GM18867 (cell line): ENCODE results near the gene SLC25A12.
"Not testable (repeated sequence)": the region's sequence is repeated elsewhere in the genome, so short reads cannot be mapped to it uniquely, and the experiment has no call there.

Source experiments
- ATAC-seq: cut with Tn5 transposase; IDR thresholded peaks from one replicate; pipeline ENCODE4 v1.9.1; 2021; ENCODE audit warnings: mild to moderate bottlenecking, moderate library complexity; ENCODE audit not compliant: unreplicated experiment

Gene SLC25A12

GRCh38 chr2:171893824-171894611 lies at the start of gene SLC25A12:
Gene SLC25A12, minus strand, starts transcription at chr2:171894244. Its CDS starts 30 bp downstream, at chr2:171894214.
- peak; percentile 97 for ATAC-seq

DNA sequence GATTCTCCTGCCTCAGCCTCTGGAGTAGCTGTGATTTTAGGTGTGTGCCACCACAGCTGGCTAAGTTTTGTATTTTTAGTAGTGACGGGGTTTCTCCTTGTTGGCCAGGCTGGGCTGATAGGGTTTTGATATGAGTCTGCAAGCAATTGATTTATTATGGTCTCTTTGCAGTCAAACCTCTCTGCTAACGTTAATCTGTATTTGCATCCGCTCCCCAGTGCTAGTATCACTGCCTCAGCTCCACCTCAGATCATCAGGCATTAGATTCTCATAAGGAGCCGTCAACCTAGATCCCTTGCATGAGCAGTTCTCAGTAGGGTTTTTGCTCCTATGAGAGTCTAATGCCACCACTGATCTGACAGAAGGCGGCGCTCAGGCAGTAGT lies 47.3 kb upstream of the SLC25A12 start:
- ATAC-seq, result no peak

- no peak for ATAC-seq
Observed at GRCh38 chr2:171939743-171940071, 45.7 kb upstream of the SLC25A12 start.

DNA sequence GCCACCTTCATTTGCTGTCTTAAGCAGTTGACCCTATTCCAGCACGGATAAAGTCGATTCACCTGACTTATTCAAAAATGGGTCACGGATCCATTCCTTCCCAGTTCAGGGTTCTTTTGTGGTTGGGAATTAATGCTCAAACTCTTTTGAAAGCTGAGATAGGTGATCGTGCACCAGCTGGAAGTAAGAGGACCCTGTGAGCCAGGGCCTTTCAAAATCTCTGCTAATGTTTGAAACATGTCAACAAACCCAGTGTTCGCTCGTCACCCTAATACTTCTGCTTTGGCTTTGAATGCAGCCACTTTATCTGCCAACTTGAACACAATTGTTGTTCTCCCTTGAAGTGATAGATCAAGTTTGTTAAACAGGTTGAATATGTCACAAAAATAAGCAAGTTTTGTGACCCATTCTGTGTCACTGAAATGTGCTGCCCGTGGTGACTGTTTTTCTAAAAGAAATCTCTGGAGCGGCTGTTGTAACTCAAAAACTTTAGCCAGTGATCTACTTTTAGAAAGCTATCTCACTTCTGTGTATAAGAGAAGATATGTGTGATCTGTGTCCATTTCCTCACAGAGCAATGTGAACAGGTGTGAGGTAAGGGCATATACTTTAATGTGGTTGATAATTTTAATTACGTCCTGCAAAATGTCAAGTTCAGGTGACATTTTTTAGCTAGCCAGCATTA lies 45.2 kb upstream of the SLC25A12 start:
- no peak for ATAC-seq

DNA sequence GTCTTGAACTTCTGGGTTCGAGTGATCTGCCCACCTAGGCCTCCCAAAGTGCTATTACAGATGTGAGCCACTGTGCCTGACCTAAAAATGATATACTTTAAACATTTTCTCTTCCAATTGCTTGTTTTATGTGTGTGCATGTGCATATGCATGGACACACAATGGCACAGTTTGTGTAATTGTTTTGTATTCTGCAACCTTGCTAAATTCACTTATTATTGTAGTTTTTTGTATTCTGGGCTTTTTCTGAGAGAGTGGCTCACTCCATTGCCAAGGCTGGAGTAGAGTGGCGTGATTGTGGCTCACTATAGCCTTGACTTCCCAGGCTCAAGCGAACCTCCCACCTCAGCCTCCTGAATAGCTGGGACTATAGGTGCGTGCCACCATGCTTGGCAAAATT lies 36.3 kb upstream of the SLC25A12 start:
- no peak for ATAC-seq

DNA sequence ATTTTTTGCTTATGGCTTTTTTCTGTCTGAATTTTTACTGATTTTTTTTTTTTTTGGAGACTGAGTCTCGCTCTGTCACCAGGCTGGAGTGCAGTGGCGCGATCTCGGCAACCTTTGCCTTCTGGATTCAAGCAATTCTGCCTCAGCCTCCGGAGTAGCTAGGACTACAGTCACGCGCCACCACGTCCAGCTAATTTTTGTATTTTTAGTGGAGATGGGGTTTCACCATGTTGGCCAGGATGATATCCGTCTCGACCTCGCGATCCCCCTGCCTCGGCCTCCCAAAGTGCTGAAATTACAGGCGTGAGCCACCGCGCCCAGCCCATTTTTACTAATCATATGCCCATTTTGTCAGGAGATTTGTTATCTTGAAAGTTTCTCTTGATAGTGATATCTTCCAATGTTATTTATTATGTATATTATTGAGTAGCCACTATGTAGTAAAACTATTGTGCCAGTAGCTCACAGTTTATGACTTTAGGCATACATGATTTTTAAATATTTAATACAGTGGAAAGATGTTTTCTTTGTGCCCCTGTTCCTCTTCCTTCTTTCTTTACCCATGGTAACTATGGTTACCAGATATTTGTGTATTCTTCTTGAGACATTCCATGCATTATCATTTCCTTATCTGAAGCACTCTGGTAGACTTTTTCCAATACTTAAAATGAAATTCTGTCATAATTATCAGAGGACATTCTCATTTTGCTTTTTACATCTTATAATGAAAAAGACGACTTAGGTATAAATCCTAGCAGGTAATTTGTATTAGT lies 30.3 kb upstream of the SLC25A12 start:
- no peak for ATAC-seq

DNA sequence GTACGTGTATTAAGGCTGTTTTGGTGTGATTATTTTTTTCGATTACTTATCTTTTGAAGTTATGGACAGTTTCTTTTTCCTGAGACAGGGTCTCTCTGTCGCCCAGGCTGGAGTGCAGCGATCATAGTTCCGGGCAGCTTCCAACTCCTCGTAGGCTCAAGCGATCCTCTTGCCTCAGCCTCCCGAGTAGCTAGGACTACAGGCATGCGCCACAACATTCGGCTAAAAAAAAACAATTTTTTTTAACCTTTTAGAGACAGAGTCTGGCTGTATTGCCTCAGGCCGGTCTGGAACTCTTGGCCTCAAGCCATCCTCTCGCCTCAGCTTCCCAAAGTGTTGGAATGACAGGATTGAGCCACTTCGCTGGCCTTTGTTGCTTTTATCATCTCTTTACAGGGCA lies 29.2 kb upstream of the SLC25A12 start:
- no peak for ATAC-seq

- ATAC-seq, result peak; percentile 96
Observed at GRCh38 chr2:171922230-171923022, 28.4 kb upstream of the SLC25A12 start, which contains the start of gene HAT1. Gene HAT1, plus strand, starts transcription at chr2:171922461. Its CDS starts 40 bp downstream, at chr2:171922501.

DNA sequence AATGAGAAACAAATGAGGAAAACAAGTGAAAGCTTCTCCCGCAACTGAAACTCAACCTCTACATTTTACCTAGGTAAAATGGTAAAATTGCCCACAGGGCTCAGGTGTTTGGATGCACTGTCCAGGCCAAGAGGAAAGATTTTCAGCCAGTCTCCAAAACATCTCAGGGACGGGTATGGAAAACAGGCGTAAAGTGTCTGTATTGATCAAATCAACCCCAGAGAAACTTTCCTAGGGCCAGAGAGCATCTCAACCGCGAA lies 27.9 kb upstream of the SLC25A12 start:
- ATAC-seq, result no peak

- ATAC-seq, result no peak
Observed at GRCh38 chr2:171919453-171919852, 25.4 kb upstream of the SLC25A12 start.

DNA sequence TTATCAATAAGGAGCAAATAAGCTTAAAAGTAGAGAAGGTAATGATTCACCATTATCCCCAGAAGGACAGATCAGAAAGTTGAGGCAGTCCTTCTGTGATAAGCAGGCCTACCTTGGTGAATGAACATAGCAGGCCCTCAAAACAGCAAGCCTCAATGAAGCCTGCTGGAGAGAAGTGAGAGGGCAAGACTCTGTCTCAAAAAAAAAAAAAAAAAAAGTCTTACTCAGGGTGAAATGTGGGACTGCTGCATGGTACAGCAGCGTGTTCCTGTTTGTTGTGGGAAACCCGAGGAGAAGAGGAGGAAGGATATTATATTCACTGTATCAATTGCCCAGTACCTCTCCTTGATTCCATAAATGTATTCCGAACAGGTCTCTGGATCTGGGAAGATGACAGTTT lies 19.5 kb upstream of the SLC25A12 start:
- ATAC-seq, result no peak

GRCh38 chr2:171910494-171910893 lies 16.4 kb upstream of the SLC25A12 start:
- ATAC-seq, result no peak

GRCh38 chr2:171909266-171909665 lies 15.2 kb upstream of the SLC25A12 start:
- no peak for ATAC-seq

GRCh38 chr2:171908235-171908634 lies 14.2 kb upstream of the SLC25A12 start:
- no peak for ATAC-seq

DNA sequence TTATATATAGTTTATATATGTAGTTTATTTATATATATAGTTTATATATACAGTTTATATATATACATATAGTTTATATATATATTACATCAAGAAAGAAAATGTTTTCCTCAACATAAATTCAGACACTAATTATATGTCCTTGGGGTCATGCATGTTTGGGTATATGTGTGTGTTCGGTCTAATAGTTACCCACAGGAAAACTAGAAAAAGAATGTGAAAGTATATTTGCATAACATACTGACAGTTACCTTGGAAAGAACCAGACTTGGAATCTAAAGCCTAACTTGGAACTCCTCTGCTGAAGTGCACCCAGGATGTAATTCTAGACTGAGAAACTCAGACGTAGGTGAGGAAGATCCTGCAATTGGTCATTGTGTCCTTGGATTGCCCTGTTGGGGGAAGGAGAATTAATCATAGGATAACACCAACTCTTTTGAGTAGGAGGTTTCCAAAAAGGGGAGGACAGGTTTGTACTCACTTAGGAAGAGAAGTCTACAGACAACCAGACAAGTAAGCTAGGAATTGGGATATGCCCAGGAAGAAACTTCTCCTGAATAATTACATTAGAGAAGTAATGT lies 8.9 kb upstream of the SLC25A12 start:
- no peak for ATAC-seq

- not testable (repeated sequence) for ATAC-seq
Observed at GRCh38 chr2:171899623-171900282, 5.7 kb upstream of the SLC25A12 start.

DNA sequence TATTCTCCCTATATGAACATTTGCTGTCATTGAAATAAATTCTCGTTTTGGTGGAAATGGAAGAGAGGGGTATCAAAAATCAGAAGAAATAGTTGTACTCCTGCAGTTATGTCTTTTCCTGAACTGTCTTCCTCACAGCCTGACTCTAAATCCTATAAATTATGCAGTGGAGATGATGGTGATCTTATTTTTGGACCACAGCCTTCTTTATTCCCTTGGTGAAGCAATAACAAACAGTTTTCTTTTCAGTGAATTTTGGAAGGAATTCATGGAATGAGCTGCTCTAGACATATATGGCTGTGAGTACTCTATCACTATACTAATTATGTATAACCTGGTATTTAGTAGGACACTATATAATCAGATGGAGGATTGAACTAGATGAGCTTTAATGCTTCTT lies 1.7 kb upstream of the SLC25A12 start:
- no peak for ATAC-seq

DNA sequence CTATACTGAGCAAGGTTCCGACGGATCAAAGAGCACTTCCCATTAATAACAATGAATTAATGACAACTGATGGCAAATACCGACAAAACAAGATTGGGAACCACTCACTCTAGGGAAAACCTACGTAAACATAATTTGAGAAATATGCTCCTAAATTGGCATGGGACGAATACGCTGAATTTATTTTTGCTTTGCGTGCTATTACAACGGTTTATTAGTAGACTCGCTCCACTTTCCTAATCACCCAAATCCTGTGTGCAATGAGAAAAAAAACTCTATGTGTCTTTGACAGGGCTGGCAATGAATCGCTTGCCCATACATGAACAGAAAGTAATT lies 536 bp upstream of the SLC25A12 start:
- ATAC-seq, result no peak

DNA sequence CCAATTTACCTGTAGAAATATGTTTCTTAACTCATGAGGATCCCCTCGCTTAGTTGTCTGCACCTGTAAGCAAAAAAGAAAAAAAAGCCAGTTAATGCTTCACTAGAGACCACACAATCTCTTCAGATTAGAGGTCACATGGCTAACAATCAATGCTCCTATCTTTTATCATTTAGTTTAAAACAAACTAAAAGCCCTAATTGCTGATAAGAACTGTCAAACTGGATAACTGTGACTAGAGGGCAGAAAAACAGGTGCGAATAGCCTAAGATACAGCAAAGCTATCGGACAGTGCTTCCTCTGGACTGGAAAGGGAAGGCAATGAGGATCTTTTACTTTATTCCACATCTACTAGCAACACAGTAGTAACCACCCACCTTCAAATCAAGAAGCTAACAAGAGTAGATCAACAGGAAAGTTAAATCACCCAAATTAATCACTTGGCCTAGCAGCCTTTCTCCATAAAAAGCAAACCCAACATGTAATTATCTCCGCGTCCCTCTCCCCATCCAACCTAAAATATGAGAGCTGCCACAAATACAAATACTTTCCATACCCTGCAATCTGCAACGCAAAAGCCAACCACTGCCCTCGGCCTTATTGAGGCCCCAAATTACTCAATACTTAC lies 734 bp downstream of the SLC25A12 start:
- ATAC-seq, result no peak

DNA sequence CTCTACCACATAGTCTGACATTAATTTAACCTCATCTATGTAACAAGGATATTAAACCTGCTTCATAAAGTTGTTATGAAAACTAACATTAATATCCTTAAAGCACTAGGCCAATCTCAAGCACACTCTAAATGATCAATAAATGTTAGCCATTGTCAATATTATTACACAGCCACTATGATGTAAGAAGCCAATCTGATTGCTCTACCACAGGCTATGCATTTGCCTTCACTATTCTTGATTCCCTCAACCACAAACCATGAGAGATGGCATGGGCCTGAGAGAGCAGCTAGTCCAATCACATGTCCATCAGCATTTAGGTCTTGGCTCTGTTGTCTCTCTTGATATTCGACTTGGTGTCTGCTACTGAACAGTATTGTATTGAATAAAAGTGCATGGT lies 4.2 kb downstream of the SLC25A12 start:
- ATAC-seq, result no peak
